SU-DHL-6 (cell line): ENCODE data around the gene IL20.

Experiments used
- CTCF ChIP-seq: fragments of 200-600 bp; sonication (generic); IDR thresholded peaks from one replicate; pipeline ENCODE4 v1.5.1; 2017; ENCODE audit warnings: antibody characterized with exemption, mild to moderate bottlenecking, low read length, moderate library complexity; ENCODE audit not compliant: insufficient read depth, poor library complexity, severe bottlenecking
- EZH2phosphoT487 ChIP-seq: fragments of 200-600 bp; sonication (generic), shearing (Covaris generic); conservative IDR thresholded peaks from 2 replicates; pipeline ENCODE4 v1.6.1; 2018; ENCODE audit warnings: mild to moderate bottlenecking, antibody characterized with exemption, low read length, moderate library complexity, mixed read lengths

- no peak for TF ChIP-seq CTCF
- no peak for TF ChIP-seq EZH2phosphoT487
Observed at GRCh38 chr1:206826394-206826793, 39.0 kb upstream of the IL20 start.
